ENCODE data around the gene IMP4.

Gene IMP4

DNA sequence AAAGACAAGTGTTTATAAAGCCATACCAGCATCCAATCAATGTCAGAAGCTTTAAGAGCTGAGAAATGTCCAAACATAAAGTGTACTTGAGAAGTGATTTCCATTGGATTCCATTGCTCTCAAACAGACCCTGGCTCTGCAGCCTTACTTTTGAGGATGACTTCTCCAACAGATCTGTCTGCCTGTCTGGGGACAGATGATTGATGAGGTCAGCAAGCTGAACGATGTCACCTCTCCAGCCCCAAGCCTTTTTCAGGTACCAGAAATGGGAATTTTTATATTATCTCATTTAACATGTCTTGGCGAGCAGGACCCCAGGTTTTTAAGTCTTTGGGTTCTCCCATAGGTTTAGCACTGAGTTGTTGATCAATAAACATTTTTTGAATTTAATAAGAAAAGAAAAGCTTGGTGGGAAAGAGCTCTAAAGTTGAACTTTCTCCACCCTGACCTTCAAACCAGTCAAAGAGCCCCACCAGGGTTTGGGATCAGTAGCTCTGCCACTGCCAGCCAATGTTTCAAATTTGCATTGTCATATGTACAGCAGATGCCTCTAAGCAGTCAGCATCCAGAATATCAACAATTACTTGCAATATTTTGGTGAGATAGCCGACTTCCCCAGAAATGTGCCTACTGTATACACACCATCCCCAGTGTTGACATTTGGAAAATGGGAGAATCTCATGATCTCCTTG, 35.7 kb downstream of the IMP4 start:
- no peak for DNase-seq

DNA sequence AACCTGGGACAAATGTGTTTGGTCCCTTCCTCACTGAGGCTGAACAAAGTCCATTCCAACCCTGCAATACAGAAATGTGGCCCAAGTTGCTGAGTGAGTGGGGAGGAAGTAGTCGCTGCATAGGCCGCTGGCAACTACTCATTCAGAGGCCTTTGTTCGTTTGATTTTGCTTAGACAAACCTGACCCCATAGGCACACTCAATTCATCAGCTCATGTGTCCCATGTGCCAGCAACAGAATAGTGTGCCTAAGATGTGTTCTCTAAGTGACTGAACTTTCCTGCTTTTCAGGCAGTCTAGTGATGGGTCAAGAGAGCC, 36.2 kb downstream of the IMP4 start:
- no peak for DNase-seq

DNA sequence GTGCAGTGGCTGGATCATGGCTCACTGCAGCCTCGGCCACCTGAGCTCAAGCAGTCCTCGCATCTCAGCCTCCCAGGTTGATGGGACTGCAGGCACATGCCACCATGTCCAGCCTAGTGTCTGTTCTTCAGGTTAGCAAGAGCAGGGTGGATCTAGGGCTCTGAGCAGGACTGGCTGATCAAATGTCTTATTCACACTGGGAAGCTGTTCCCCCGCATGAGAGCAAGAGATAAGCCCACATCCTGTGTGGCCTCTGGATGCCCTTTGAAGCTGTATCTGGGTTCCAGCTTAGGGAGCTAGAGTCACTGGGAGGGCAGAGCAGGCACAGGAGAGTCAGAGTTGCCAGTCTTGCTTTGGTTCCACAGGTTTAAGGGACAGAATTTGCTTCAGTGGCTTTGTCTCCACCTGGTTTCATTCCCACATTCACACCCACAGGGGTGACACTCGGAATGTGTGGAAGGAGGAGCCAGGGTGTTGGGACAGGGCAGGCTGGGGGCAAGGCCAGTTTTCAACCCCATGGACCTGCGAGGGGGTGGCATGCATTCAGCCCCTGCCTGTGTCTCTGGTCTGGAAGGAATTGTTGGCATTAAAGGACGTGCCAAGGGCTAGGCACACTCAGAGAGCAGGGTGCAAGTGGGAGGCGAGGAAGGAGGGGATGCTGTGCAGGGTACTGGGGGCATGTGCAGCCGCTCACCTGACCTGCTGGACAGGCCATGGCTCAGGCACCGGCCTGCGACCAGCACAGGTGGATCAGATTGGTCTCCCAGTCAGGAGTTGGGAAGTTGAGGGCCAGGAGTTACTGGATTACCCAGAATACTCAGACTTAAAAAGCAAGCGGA, 37.6 kb downstream of the IMP4 start:
- DNase-seq: no peak

DNA sequence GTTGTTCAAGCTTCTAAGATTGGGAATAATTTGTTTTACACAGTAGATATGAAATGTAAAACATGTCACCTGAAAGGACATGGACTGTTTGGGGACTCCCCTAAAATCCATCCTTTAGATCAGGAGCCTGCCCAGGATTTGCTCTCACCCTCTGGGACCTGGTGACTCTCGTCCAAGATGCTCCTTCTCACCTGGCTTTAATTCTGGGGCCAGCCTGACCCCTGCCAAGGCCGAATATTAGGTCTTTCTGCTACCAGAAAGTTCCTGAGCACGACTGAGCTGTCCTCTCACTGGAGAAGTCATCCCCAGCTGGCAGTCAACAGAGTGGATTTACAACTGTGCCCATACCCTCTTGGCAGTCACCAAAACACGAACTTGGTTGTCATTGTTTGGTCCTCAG, 38.4 kb downstream of the IMP4 start:
- no peak for DNase-seq

DNA sequence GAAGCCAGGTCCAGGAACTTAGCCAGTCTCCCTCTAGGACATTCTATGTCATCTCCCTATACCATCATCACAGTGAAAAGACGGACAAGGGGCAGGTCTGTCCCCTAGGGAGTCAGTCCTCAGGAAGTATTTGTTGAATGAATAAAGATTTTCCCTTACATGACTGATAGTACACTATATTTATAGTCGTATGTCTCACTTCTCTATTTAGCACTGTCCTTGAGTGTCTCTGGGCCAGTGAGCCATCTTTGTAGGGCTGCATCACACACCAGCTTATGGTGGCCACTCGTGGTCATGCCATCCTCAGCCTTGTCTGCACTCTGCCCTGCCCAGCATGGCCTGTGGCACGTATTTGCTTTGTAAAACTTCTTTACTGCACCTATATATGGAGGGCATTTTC, 38.9 kb downstream of the IMP4 start:
- no peak for DNase-seq

DNA sequence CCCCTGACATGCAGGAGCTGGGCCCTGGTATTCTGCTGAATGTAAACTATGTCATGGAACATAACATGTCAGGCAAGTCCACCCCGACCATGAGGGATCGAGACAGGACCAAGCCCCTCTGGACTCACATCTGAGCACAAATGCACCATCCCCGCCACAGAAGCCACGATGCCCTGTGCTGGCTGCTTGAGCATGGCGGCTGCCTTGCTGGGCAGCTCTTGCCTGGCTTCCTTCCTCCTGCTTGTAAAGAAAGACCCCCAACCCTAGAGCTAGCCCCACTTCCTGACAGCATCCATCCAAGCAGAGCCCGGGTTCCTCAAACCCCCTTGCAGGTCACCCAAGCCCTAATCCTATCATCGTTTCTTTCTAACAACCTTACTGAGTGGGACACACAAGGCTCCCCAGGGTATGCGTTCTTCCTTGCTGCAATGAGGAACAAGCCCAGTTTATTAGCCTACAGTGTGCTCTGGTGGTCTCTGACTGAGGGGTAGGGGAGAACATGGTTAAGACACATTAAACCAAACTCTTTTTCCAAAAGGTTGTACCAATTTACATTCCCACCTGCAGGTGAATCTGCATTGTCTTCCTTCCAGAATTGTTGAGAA, 39.7 kb downstream of the IMP4 start:
- DNase-seq: no peak

DNA sequence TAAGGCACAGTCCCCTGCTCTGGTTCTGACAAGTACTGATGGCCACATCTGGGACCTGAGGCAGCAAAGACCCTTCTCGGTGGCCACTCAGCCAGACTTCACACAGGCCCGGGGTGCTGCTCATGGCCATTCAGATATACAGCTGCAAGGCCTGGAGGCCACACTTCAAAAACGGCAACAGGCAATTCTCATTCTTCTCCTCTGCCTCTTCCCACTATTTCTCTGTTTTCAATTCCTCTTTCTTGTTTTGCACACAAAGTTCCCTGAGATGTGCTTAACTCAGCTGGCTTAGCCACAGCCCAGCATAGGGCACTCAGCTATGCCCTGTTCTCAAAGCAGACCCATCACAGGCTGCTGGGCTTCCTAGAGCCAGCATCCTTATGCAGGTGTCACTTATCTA, 43.0 kb downstream of the IMP4 start:
- no peak for DNase-seq

DNA sequence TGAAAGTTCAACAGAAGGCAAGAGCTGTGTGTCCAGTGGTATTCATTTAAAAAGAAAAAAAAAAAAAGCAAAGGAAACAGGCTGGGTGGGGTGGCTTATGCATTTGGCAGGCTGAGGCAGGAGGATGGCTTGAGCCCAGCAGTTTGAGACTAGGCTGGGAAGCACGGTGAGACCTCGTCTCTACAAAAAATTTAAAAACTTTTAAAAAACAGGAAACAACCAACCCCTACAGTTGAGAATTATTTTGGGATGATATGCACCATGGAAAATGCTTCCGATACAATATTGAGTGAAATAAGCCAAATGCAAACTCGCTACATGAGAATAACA, 44.3 kb downstream of the IMP4 start:
- DNase-seq: no peak

DNA sequence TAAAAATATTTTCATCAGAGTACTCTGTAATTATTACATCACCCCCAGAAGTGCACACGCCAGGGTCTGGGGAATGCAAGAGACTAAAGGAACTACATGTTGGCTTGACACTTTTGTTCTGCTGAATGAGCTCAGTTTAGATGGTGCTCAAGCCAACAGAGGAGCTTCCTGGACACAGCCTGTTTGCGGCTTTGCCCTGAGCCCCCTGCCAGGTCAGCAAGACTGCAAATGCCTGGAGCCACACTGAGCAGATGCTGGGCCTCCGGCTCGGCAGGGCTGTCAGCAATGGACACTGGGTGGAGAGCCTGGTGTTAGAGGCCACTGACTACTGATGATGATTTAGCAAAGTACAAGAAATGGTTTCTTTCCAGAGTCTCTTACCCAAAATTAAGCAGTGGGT, 45.1 kb downstream of the IMP4 start:
- no peak for DNase-seq

DNA sequence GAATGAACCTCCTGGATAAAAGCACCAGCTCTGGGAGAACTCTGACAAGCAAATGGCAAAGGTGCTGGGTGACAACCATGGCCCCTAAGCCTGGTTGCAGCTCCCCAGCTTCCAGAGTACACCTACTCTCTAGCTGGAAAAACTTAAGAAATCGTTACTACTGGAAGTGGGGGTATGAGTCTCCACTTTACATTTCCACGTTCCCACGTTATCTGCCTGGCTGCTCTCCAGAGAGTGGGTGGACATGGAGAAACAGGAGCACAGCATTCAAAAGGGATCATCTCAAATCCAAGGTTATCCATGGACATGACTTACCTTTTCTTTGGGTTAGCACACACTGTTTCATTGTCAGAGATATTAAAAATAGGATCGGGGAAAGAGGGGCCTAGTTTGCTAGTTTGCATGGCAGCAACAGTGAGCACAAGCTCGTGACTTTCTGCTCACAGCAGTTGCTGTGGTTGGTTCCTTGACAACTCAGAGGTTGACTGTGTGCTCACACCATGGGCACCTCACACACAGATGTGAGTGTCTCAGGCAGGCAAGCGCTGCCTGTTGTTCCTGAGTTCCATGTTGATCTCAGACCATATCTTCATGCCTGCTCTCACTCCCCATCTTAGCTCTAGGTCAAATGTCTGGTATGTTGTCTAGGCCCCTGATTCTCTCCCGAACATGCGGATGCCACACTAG, 45.7 kb downstream of the IMP4 start:
- DNase-seq: no peak

DNA sequence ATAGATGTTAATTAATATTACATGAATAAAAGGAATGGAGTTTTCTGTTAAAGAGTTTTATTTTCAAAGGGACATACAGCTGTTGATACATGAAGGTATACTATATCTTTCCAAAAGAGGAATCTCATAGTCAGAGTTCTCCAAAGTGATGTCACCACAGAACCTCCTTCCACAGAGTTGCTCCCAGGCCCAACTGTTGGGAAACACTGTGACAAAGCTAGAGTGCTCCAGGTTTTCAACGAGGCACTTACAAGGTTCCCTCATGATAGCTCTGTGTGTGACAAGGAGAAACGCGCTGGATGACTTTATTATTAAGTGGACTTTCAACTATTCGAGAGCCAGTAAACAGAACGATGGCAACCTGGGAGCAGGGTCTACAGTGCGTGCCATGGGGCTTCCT, 46.7 kb downstream of the IMP4 start:
- no peak for DNase-seq

DNA sequence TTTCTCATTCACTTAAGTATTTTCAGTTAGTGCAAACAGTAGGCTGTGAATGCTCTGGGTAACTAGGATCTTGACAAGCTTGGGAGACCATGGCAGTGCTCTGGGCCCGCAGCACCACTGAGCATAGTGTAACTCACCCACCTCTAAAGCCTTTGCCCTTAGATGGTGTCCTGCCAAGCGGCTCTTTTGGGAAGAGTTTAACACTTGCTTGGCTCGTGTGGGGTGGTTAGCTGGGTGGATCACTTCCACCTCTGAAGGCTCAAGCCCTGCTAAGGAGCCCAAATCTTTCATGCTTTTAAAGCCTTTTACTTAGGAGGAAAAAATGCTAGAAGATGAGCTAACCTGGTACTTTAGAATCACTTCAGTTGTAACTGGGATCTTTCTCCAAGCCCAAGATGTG, 47.1 kb downstream of the IMP4 start:
- no peak for DNase-seq

DNA sequence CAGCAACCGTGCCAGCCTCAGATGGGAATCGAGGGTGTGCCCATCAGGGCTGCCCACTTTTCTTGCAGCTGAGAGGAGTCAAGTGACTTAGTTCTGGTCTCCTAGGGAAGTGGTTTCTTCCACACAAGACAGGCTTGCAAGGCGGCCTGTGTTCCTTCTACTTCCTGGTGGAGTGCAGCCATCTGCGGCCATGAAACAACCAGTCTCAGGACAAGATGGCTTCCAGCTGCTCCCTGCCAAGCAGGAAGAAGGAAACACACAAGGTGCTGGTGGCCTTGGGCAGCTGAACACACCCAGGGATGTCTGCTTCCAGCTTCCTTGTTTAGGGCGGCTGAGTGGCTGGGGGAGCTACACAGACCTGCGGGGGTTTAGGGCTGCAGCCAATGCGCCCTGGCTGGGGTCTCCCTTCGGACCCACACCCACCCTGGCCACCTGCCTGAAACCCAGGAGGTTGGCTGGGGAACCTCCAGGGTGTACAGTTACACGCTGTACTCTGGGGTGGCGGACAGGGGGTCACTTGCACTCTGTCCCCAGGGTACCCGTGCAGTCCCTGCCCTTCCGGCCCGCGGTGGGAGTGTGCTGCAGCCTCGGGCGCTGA, 47.9 kb downstream of the IMP4 start:
- DNase-seq: no peak

DNA sequence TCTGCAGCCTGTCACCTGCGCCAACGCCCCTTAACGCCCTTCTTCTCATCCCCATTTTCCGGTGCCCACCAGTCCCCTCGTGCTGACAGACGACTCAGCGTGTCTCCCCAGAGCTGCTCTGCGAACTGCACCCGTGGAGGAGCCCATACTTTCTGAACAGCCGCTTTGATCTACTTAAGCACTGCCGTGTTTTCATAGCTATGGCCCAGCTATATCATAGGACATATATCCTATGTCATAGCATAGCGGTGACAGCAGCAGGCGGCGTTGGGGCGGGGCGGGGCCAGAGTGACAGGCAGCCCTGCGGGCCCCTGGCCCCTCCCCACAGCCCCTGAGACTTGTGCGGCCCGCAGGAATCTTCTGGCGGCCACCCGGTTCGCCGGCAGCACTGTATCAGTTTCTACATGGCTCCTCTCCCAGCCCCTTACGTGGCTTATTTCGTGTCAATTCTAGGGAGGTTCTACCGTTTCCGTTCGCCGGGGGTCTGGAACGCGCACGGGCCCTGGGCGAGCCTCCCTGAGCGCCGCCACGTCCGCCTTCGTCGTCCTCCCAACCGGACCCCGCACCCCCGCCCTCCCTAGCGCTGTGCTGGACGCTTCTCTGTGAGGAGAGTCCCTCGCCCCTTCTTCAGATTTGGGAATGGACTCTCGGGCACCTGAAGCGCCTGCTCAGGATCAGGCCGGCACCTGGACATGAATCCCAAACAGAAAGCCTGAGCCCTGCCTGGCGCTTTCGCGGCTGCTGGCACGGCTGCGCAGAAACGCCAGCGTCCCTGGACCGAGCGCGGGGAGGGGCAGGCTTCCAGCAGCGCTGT, 48.6 kb downstream of the IMP4 start:
- DNase-seq: peak; percentile 57

DNA sequence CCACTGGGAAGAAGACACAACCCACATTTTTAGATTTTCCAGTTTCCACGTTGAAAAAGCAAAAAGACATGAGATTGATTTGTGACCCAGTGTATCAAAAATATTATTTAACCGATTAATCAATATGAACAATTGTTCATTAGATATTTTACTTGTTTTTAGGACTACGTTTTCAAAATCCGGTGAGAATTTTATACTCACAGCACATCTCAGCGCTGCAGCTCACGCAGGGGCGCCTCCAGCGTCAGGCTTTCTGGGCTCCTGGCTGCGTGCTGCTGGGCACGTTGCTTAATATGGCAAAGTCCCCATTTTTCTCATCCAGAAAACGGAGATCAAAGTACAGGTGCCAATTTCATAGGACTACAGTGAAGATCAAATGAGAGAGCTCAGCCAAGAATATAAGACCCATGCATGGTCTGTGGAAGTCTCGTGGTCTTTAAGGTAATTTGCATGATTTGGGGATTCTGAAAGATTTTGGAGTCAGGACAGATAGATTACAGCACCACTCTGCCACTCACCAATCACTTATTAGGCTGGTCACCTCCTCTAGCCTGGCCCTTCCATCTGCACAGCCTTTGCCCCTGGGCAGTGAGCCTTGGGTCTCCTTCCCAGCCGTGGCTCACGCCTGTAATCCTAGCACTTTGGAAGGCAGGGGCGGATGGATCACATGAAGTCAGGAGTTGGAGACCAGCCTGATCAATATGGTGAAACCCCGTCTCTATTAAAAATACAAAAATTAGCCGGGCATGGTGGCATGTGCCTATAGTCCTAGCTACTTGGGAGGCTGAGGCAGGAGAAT, 49.4 kb downstream of the IMP4 start:
- no peak for DNase-seq

DNA sequence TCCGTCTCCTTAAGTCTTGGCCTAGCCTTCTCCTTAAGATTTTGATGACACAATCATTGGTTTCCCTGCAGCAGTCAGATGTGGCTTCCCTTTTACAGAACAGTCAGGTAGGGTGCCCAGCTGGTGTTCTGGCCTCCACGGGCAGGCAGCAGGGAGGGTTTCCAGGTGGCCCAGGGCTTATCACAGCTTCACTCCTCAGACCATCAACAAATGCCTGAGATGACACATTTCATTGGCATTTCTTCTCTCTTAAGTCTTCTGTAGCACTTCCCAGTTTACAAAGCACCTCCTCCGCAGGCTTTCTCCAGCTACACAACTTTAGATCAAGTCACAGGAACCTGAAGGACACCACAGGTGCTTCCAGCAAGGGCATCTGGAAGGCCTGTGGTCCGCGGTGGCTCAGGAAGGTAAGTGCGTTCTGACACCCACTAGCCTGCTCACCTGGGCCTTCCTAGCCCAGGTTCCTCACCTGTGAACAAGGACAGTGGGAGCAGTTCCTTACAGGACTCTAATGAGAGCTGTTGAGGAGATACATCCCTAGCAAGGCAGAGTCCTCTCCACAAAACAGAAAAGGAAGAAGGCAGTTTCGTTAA, 50.7 kb downstream of the IMP4 start:
- DNase-seq: no peak
